ENCODE results near the gene BCO2.

GRCh38 chr11:112221274-112221835 is 46.0 kb downstream of the BCO2 start:
- TF ChIP-seq CTCF (IDR thresholded peaks at IDR 0.05) (no peak), POLR2A (IDR thresholded peaks at IDR 0.05) (no peak)

Measured in adrenal gland (tissue), 5 donors.